Glutamatergic neuron (in vitro differentiated cells): ENCODE measurements around the gene SLC35C1. TPM values are rescaled to one million over a fixed set of nuclear protein-coding genes. Genes with fewer than 3 reads are reported as not detected.

Source experiments
- DNase-seq: peaks from one replicate; pipeline ENCODE4 v3.0.0; 2022
- H3K27ac Mint-ChIP-seq: one replicate; pipeline ENCODE4 v1.8.0; 2020; ENCODE audit warnings: mild to moderate bottlenecking, mixed read lengths, inconsistent platforms; ENCODE audit not compliant: unreplicated experiment
- H3K27me3 Mint-ChIP-seq: one replicate; pipeline ENCODE4 v1.8.0; 2020; ENCODE audit warnings: mild to moderate bottlenecking, moderate library complexity, mixed read lengths, inconsistent platforms; ENCODE audit not compliant: unreplicated experiment
- H3K36me3 Mint-ChIP-seq: one replicate; pipeline ENCODE4 v1.8.0; 2020; ENCODE audit warnings: mild to moderate bottlenecking, mixed read lengths, inconsistent platforms; ENCODE audit not compliant: unreplicated experiment
- H3K4me1 Mint-ChIP-seq: one replicate; pipeline ENCODE4 v1.8.0; 2020; ENCODE audit warnings: mild to moderate bottlenecking, low read depth, mixed read lengths, inconsistent platforms; ENCODE audit not compliant: unreplicated experiment
- H3K4me3 Mint-ChIP-seq: one replicate; pipeline ENCODE4 v1.8.0; 2020; ENCODE audit warnings: mild to moderate bottlenecking, mixed read lengths, inconsistent platforms; ENCODE audit not compliant: unreplicated experiment
- H3K9me3 Mint-ChIP-seq: one replicate; pipeline ENCODE4 v1.8.0; 2020; ENCODE audit warnings: mild to moderate bottlenecking, moderate library complexity, mixed read lengths, inconsistent platforms; ENCODE audit not compliant: unreplicated experiment
- total RNA-seq: library from RNA; stranded (reverse); fragmentation: NEBNext Ultra II Directional; extraction: Animal tissue kit (Norgen Biotek cat#: 25700); gene quantifications from one replicate; pipeline ENCODE4 v1.2.1, GENCODE V29; 2021; ENCODE audit not compliant: unreplicated experiment
- TF ChIP-seq, protein P1 (sequence below): fragments of 200-600 bp; sonication (generic); IDR thresholded peaks from one replicate; pipeline ENCODE4 v1.5.0; 2021; ENCODE audit not compliant: partially characterized antibody, unreplicated experiment

Gene SLC35C1
- total RNA-seq, 1 donor from 2014 or later, result 20.9 TPM

DNA sequence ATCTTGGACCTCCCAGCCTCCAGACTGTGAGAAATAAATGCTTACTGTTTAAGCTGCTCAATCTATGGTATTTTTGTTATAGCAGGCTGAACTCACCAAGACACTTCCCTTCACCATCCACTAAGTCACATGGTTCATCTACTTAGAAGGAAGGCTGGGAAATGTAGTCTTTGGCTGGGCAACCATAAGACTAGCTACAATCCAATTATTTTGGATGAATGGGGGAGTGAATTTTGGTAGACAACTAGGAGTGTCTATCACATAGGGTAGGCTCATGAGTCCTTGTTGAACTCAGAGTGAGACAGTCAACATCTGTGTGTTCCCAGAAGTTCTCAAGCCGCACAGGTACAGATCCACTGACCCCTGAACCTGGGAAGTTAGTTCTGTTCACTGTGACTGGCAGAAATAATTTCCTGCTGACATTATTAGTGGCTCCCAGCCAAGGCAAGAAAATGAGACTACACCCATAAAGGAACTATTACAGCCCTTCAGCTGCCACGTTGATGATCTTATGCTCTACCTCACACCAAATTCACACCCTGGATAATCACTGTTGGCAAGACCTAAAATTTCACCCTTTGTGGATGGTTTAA is 3.1 kb upstream of the SLC35C1 start:
- Mint-ChIP-seq H3K36me3 (no peaks in the 10 kb centered on the region), H3K9me3 (peaks cover 4% of the 10 kb centered on the region), H3K4me3 (no peak overlapping the region), H3K27me3 (peaks cover 10% of the 10 kb centered on the region), H3K27ac (no peak overlapping the region), H3K4me1 (peaks cover 7% of the 10 kb centered on the region)
- no peak for DNase-seq
- TF ChIP-seq, protein P1, sequence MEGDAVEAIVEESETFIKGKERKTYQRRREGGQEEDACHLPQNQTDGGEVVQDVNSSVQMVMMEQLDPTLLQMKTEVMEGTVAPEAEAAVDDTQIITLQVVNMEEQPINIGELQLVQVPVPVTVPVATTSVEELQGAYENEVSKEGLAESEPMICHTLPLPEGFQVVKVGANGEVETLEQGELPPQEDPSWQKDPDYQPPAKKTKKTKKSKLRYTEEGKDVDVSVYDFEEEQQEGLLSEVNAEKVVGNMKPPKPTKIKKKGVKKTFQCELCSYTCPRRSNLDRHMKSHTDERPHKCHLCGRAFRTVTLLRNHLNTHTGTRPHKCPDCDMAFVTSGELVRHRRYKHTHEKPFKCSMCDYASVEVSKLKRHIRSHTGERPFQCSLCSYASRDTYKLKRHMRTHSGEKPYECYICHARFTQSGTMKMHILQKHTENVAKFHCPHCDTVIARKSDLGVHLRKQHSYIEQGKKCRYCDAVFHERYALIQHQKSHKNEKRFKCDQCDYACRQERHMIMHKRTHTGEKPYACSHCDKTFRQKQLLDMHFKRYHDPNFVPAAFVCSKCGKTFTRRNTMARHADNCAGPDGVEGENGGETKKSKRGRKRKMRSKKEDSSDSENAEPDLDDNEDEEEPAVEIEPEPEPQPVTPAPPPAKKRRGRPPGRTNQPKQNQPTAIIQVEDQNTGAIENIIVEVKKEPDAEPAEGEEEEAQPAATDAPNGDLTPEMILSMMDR, result no peak

DNA sequence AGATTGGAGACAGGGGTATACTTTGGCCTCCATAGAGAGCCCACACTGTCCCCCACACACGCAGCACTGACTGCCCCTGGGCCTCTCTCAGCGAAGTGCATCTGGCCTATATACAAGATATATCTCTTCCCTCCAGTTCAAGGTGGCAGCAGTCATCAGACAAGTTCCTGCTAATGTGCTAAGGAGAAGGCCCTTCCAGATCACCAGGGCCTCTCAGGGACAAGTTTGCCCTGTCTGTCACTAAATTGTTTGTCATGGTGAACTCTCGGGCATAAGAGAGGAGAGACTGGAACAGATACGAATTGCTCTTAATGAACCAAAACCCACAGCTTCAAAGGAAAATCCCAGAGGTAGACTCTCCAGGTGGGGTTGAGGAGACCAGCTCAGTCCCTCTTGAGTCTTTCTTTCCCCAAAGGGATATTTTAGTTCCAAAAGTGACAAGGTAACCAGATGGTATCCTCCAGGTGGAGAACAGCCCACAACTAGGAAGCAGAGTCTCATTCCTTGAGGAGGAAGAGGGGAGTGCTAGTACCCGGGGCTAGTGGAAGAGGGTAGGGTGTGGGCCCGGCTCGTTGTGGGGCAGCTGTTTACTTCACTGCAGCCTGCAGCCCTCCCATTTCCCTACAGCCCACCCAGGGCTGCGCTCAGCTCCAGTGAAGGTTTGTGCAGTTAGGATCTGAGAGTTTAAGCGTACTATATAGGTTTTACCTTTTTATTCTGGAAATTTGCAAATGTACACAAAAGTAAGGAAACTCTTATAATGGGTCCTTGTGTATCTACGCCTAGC is 2.2 kb upstream of the SLC35C1 start:
- Mint-ChIP-seq H3K4me1 (peaks cover 9% of the 10 kb centered on the region), H3K4me3 (no peak overlapping the region), H3K36me3 (no peaks in the 10 kb centered on the region), H3K27me3 (peaks cover 10% of the 10 kb centered on the region), H3K9me3 (peaks cover 4% of the 10 kb centered on the region), H3K27ac (no peak overlapping the region)
- TF ChIP-seq, protein P1, result no peak
- DNase-seq, result no peak

DNA sequence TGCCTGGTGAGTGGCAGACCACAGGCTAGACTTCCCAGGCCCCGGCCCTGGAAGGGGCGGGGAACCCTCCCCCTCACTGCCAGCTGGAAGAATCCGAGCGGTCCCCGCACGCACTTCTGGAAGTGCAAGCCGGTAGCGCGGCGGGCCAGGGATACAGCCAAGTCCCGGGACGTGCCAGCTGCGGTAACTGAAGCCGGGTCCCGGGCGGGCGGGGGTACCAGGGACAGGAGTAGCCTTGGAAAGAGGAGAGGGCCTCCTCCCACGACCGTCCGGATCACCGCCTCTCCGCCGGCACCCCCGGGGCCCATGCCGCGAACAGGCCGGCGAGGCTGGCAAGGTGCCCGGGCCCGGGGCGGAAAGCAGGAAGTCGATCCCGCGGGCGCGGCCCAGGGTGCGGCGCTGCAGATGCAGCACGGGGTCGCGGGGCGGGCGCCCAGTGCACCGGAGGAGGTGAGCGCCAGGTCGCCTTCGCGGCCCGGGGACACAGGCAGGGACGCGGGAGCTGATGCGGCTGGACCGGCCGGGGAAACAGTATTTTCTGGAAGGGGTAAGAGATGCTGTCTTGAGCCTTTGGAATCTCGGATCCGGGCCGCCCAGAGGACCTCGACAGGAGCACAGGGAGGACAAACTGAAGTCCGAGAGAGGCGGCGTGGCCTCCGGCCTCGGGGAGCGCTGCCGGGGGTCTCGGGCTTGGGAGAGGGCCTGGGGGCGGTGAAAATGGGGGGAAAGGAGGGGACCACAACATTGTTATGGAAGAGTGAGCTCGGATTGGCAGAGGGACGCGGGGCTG is 783 bp upstream of the SLC35C1 start:
- H3K9me3 Mint-ChIP-seq, result peaks cover 1% of the 10 kb centered on the region
- peaks cover 9% of the 10 kb centered on the region for H3K4me1 Mint-ChIP-seq
- peak overlapping the region; percentile 91 for H3K4me3 Mint-ChIP-seq
- H3K36me3 Mint-ChIP-seq, result no peaks in the 10 kb centered on the region
- TF ChIP-seq, protein P1, result no peak
- H3K27ac Mint-ChIP-seq, result no peak overlapping the region
- DNase-seq, result peak; percentile 63
- peaks cover 10% of the 10 kb centered on the region for H3K27me3 Mint-ChIP-seq

DNA sequence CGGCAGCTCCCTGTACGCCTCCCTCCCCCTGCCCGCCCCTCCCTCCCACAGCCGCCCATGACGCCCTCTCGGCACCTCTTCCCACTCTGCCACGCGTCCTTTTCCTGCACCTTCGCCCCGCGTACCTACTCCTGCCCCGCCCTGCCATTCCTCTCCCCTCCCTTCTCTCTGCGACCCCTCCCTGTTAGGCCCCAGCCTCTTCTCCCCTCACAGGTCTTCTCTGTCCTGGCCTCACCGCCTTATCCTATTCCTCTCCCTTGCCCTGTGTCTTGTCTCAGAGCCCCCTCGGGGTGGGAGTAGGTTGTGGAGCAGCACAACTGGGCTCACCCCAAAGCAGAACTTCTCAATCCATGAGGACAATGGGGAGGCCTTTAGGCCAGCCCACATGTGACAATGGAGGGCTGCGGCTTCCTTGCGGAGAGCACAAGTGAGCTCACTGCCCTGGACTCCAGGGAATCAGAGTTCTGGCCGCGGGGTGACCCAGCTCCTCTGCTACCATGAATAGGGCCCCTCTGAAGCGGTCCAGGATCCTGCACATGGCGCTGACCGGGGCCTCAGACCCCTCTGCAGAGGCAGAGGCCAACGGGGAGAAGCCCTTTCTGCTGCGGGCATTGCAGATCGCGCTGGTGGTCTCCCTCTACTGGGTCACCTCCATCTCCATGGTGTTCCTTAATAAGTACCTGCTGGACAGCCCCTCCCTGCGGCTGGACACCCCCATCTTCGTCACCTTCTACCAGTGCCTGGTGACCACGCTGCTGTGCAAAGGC is 539 bp downstream of the SLC35C1 start:
- H3K4me3 Mint-ChIP-seq, result peak overlapping the region; percentile 93
- peaks cover 10% of the 10 kb centered on the region for H3K27me3 Mint-ChIP-seq
- H3K36me3 Mint-ChIP-seq, result peaks cover 5% of the 10 kb centered on the region
- H3K4me1 Mint-ChIP-seq, result peaks cover 9% of the 10 kb centered on the region
- peak; percentile 43 for DNase-seq
- TF ChIP-seq, protein P1, result no peak
- H3K9me3 Mint-ChIP-seq, result peaks cover 1% of the 10 kb centered on the region
- H3K27ac Mint-ChIP-seq, result peak overlapping the region; percentile 94
